DOHH2 (cell line): ENCODE measurements around the gene SRSF5.

Experiments used
- CTCF ChIP-seq: fragments of 200-600 bp; sonication (generic); IDR thresholded peaks from one replicate; pipeline ENCODE4 v1.5.1; 2014; ENCODE audit warnings: antibody characterized with exemption, mild to moderate bottlenecking, low read depth, low read length; ENCODE audit not compliant: poor library complexity, severe bottlenecking
- EZH2phosphoT487 ChIP-seq: fragments of 200-600 bp; sonication (generic); IDR thresholded peaks from 2 replicates; pipeline ENCODE4 v1.6.1; 2017; ENCODE audit warnings: borderline replicate concordance, mild to moderate bottlenecking, antibody characterized with exemption, low read length, moderate library complexity, mixed read lengths

DNA sequence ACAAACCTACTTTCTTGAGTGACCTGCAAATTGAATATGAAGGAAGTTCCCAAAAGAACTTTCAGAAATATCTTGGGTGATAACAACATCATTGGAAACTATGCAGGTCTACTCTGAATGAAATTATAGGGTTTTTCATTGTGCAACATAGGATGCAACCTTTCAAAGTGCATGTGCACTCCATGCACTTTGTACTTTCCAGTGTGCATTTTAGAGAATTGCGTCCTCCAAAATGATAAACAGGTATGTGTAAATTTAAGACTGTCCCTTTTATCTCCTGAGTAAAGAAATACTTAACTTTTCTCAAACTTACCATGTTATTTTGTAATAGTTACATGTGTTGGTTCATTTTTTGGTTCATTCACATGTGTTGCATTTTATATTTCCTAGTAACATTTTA, 13.2 kb downstream of the SRSF5 start:
- TF ChIP-seq CTCF (no peak), EZH2phosphoT487 (no peak)
